HepG2 (cell line): ENCODE data around the gene LRP5.

Experiments
- ARNT2 ChIP-seq: sonication (generic); formaldehyde crosslinking; IDR thresholded peaks from 2 replicates; pipeline ENCODE4 v1.8.0; 2022; ENCODE audit warnings: mild to moderate bottlenecking, low read depth, missing genetic modification reagents, moderate library complexity
- EZH2 ChIP-seq: conservative IDR thresholded peaks from 2 replicates; pipeline ENCODE4 v1.6.1; 2012; ENCODE audit warnings: mild to moderate bottlenecking, low read depth, low read length, moderate library complexity
- MAFK ChIP-seq, 2 experiments: IDR thresholded peaks in 1 of 2; conservative IDR thresholded peaks in 1 of 2; 2 replicates each; pipeline ENCODE4 v1.6.1; 2011; ENCODE audit warnings: improper control_type of control experiment in 2 of 2, low read length in 2 of 2
- RFX5 ChIP-seq: IDR thresholded peaks from 2 replicates; pipeline ENCODE4 v1.6.1; 2011; ENCODE audit warnings: low read depth, low read length, improper control_type of control experiment
- SP2 ChIP-seq: sonication (generic); formaldehyde crosslinking; IDR thresholded peaks from 2 replicates; pipeline ENCODE4 v1.5.1; 2020; ENCODE audit warnings: mild to moderate bottlenecking, missing genetic modification reagents
- TAF1 ChIP-seq: sonication (generic); formaldehyde crosslinking; IDR thresholded peaks from 2 replicates; pipeline ENCODE4 v1.4.0; 2020; ENCODE audit warnings: missing genetic modification reagents

DNA sequence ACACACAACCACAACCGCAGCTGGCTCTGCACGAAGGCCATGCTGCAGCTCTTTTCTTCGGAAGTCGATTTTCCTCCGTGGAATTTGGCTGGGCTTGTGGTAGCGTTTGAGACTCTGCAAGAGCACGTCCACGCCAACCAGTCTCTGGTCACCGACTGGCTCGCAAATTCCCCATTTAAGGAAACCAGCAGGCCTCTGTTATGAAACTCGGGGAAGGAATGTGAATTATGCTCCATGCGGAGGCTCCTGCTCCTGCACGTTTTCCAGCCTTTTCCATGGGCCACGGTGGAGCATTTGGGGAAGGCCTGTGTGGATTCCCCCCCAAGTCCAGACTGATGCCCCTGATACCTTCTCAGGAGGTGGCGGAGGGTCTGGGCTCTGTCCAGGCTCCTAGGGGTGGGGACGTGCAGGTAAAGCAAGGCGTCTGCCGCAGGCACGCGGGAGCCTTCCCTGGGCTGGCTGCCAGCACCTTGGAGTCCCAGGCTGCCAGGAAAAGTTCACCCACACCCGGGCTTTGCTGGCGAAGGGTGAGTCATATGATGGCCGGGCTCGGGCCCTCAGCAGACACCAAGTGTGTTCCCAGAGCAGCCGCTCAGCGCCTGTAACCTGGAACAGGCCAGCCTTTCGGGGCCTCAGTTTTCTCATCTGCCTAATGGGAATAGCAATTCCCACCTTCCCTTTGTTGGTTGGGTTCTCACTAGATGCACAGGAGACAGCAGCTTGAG lies 41.9 kb downstream of the LRP5 start:
- no peak for TF ChIP-seq EZH2
- TF ChIP-seq ARNT2 = no peak
- no peak for TF ChIP-seq RFX5
- no peak for TF ChIP-seq TAF1 (CRISPR knock-in tag)
- TF ChIP-seq MAFK (conservative IDR thresholded peaks at IDR 0.05 in 1 of 2, IDR thresholded peaks at IDR 0.05 in 1 of 2; ENCODE audit: low read length in 2 of 2) = no peak
- TF ChIP-seq SP2 = no peak
